ENCODE results near the gene WRAP73.

DNA sequence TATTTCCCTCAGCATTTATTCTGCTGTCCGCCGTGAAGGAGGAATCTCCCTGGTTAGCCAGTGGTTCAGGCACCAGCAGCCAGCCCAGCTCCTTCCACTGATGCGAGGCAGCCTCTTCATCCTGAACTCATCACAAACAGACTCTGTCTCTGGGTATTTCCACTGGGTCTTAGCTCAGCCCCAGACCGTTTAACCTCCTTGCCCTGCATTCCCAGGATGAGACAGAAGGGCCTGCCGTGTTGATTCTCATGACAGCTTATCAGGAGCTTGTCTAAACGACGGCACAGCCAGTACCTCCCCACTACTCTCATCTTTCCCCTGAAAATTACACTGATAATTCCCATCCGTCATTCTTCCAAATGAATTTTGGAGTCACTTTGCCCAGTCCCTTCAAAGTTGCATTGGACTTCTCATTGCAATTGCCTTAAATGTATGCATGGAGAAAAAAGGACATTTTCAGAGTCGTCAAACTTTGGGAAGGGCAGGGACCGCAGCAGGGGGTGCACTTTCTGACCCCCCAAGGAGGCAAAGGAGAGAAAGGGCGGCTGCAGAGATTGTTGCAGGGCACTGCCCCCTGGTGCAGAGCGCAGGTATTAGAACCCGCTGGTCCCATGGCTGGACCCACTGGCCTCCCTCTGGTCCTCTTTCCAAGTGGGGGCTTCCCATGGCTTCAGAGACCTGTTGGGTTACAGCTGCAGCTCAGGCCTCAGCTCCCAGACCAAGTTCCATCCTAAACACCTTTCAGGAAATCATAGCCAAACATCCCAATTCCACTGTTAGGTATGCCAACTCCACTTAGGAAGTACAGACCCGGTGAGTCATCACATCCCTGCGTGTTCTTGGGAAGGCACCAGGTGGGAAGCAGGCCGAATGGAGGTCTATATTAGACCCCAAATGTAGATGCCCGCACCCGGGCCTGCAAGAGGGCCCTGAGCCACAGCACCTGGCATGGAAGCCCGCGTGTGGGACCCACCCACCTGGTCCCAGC, 34.9 kb downstream of the WRAP73 start:
- TF ChIP-seq, protein P1, sequence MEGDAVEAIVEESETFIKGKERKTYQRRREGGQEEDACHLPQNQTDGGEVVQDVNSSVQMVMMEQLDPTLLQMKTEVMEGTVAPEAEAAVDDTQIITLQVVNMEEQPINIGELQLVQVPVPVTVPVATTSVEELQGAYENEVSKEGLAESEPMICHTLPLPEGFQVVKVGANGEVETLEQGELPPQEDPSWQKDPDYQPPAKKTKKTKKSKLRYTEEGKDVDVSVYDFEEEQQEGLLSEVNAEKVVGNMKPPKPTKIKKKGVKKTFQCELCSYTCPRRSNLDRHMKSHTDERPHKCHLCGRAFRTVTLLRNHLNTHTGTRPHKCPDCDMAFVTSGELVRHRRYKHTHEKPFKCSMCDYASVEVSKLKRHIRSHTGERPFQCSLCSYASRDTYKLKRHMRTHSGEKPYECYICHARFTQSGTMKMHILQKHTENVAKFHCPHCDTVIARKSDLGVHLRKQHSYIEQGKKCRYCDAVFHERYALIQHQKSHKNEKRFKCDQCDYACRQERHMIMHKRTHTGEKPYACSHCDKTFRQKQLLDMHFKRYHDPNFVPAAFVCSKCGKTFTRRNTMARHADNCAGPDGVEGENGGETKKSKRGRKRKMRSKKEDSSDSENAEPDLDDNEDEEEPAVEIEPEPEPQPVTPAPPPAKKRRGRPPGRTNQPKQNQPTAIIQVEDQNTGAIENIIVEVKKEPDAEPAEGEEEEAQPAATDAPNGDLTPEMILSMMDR (IDR thresholded peaks at IDR 0.05), result peak; percentile 40 to 66 (median 61)
- TF ChIP-seq EP300 (IDR thresholded peaks at IDR 0.05), result no peak
- TF ChIP-seq POLR2A (IDR thresholded peaks at IDR 0.05), result no peak
- TF ChIP-seq POLR2AphosphoS5 (IDR thresholded peaks at IDR 0.05), result no peak
